OCI-LY1 (cell line): ENCODE results near the gene FBRSL1.

Experiments used
- H2AFZ ChIP-seq: fragments of 200-600 bp; sonication (generic), shearing (Covaris generic); 2 replicates; pipeline ENCODE4 v1.6.0; 2014; ENCODE audit warnings: antibody characterized with exemption, mild to moderate bottlenecking, low read length
- H3F3A ChIP-seq: fragments of 200-600 bp; sonication (generic), shearing (Covaris generic); 2 replicates; pipeline ENCODE4 v1.6.0; 2014; ENCODE audit warnings: mild to moderate bottlenecking, antibody characterized with exemption, low read length, moderate library complexity; ENCODE audit not compliant: insufficient read depth
- H3K27ac ChIP-seq: fragments of 200-600 bp; sonication (generic); 2 replicates; pipeline ENCODE4 v1.5.1; 2014; ENCODE audit warnings: low read length, mixed run types, mild to moderate bottlenecking, low read depth; ENCODE audit not compliant: poor library complexity, severe bottlenecking
- H3K27me3 ChIP-seq: fragments of 200-600 bp; sonication (generic); 2 replicates; pipeline ENCODE4 v1.6.0; 2014; ENCODE audit warnings: antibody characterized with exemption, mild to moderate bottlenecking, low read length, moderate library complexity; ENCODE audit not compliant: insufficient read depth
- H3K36me3 ChIP-seq: fragments of 200-600 bp; sonication (generic); 2 replicates; pipeline ENCODE4 v1.6.1; 2014; ENCODE audit warnings: mild to moderate bottlenecking, antibody characterized with exemption, low read length, moderate library complexity, mixed read lengths; ENCODE audit not compliant: insufficient read depth
- H3K4me1 ChIP-seq: fragments of 200-600 bp; sonication (generic); 2 replicates; pipeline ENCODE4 v1.5.1; 2014; ENCODE audit warnings: mild to moderate bottlenecking, low read length, moderate library complexity; ENCODE audit not compliant: insufficient read depth, severe bottlenecking
- H3K4me2 ChIP-seq: fragments of 200-600 bp; sonication (generic), shearing (Covaris generic); 2 replicates; pipeline ENCODE4 v1.6.1; 2014; ENCODE audit warnings: low read length
- H3K4me3 ChIP-seq: fragments of 200-600 bp; sonication (generic); 2 replicates; pipeline ENCODE4 v1.5.1; 2014; ENCODE audit warnings: low read length, low read depth, mild to moderate bottlenecking, mixed read lengths; ENCODE audit not compliant: poor library complexity, severe bottlenecking
- H3K79me2 ChIP-seq: fragments of 200-600 bp; shearing (Covaris generic); 2 replicates; pipeline ENCODE4 v1.6.1; 2016; ENCODE audit warnings: mixed run types, low read length, mixed read lengths; ENCODE audit not compliant: insufficient read depth
- H3K9ac ChIP-seq: fragments of 200-600 bp; sonication (generic), shearing (Covaris generic); 2 replicates; pipeline ENCODE4 v1.6.1; 2014; ENCODE audit warnings: mild to moderate bottlenecking, low read length, mixed read lengths
- H3K9me2 ChIP-seq: fragments of 200-600 bp; sonication (generic), shearing (Covaris generic); 2 replicates; pipeline ENCODE4 v1.6.1; 2014; ENCODE audit warnings: low read depth, mild to moderate bottlenecking, low read length, mixed read lengths
- H3K9me3 ChIP-seq: fragments of 200-600 bp; shearing (Covaris generic); 2 replicates; pipeline ENCODE4 v1.6.1; 2014; ENCODE audit warnings: low read length, mixed read lengths
- H4K20me1 ChIP-seq: fragments of 200-600 bp; sonication (generic), shearing (Covaris generic); 2 replicates; pipeline ENCODE4 v1.6.0; 2016; ENCODE audit warnings: mild to moderate bottlenecking, low read length; ENCODE audit not compliant: insufficient read depth
- CTCF ChIP-seq: fragments of 200-600 bp; sonication (generic), shearing (Covaris generic); IDR thresholded peaks from 2 replicates; pipeline ENCODE4 v1.5.1; 2017; ENCODE audit warnings: mild to moderate bottlenecking, antibody characterized with exemption, low read length, moderate library complexity, mixed read lengths
- EZH2 ChIP-seq: fragments of 200-600 bp; sonication (generic), shearing (Covaris generic); IDR thresholded peaks from 2 replicates; pipeline ENCODE4 v1.8.0; 2017; ENCODE audit warnings: borderline replicate concordance, mixed run types, mild to moderate bottlenecking, antibody characterized with exemption, low read length, moderate library complexity, mixed read lengths

Gene FBRSL1

GRCh38 chr12:132476038-132476414, 13.9 kb upstream of the FBRSL1 start:
- H3K9me3 ChIP-seq, result no peaks in the 10 kb centered on the region
- no peak for TF ChIP-seq EZH2
- TF ChIP-seq CTCF, result no peak
- no peaks in the 10 kb centered on the region for H4K20me1 ChIP-seq
- no peaks in the 10 kb centered on the region for H3K9me2 ChIP-seq
- no peaks in the 10 kb centered on the region; the same call in 1 of the 2 replicates for H3F3A ChIP-seq
- H3K27ac ChIP-seq, result no peak overlapping the region
- no peak overlapping the region for H3K4me3 ChIP-seq
- H3K4me2 ChIP-seq, result no peak overlapping the region
- no peaks in the 10 kb centered on the region for H3K79me2 ChIP-seq
- H3K27me3 ChIP-seq, result peaks cover 6% of the 10 kb centered on the region; the same call in 1 of the 2 replicates
- H3K4me1 ChIP-seq, result peaks cover 3% of the 10 kb centered on the region
- H2AFZ ChIP-seq, result no peak overlapping the region
- no peak overlapping the region for H3K9ac ChIP-seq
- no peaks in the 10 kb centered on the region for H3K36me3 ChIP-seq

GRCh38 chr12:132476421-132476820, 13.5 kb upstream of the FBRSL1 start:
- Histone ChIP-seq H2AFZ (no peak overlapping the region), H3K27me3 (peaks cover 6% of the 10 kb centered on the region; the same call in 1 of the 2 replicates), H3K4me2 (no peak overlapping the region), H3K9me3 (no peaks in the 10 kb centered on the region), H3F3A (no peaks in the 10 kb centered on the region; the same call in 1 of the 2 replicates), H3K4me1 (no peaks in the 10 kb centered on the region), H4K20me1 (no peaks in the 10 kb centered on the region), H3K36me3 (no peaks in the 10 kb centered on the region), H3K4me3 (no peak overlapping the region), H3K9me2 (no peaks in the 10 kb centered on the region), H3K9ac (no peak overlapping the region), H3K27ac (no peak overlapping the region), H3K79me2 (no peaks in the 10 kb centered on the region)
- no peak for TF ChIP-seq CTCF

GRCh38 chr12:132477017-132477702, 12.8 kb upstream of the FBRSL1 start:
- no peak overlapping the region for H2AFZ ChIP-seq
- H3K27me3 ChIP-seq, result peaks cover 6% of the 10 kb centered on the region; the same call in 1 of the 2 replicates
- H3K9ac ChIP-seq, result no peak overlapping the region
- H3K36me3 ChIP-seq, result no peaks in the 10 kb centered on the region
- H3F3A ChIP-seq, result no peaks in the 10 kb centered on the region
- H4K20me1 ChIP-seq, result no peaks in the 10 kb centered on the region
- H3K27ac ChIP-seq, result no peak overlapping the region
- H3K4me3 ChIP-seq, result no peak overlapping the region
- no peaks in the 10 kb centered on the region for H3K9me2 ChIP-seq
- H3K4me2 ChIP-seq, result no peak overlapping the region
- no peaks in the 10 kb centered on the region for H3K79me2 ChIP-seq
- TF ChIP-seq CTCF (no peak), EZH2 (no peak)
- H3K4me1 ChIP-seq, result no peaks in the 10 kb centered on the region
- H3K9me3 ChIP-seq, result no peaks in the 10 kb centered on the region
